ENCODE data around the gene FMO5. TPM values are rescaled to one million over a fixed set of nuclear protein-coding genes. Genes with fewer than 3 reads are reported as not detected.
"Not testable (repeated sequence)": the region's sequence is repeated elsewhere in the genome, so short reads cannot be mapped to it uniquely, and the experiment has no call there.

The FMO5 gene
- total RNA-seq, 1 donor from 2014 or later, result 8.2 TPM

GRCh38 chr1:147211577-147211976, 13.6 kb downstream of the FMO5 start:
- ATAC-seq, result no peak
- DNase-seq (ENCODE audit: missing footprints), result no peak
- intact Hi-C loops (cut with DNase I), result no loop called here

GRCh38 chr1:147210987-147211386, 14.2 kb downstream of the FMO5 start:
- intact Hi-C loops (cut with DNase I), result no loop called here
- ATAC-seq (no peak), DNase-seq (ENCODE audit: missing footprints) (no peak)

DNA sequence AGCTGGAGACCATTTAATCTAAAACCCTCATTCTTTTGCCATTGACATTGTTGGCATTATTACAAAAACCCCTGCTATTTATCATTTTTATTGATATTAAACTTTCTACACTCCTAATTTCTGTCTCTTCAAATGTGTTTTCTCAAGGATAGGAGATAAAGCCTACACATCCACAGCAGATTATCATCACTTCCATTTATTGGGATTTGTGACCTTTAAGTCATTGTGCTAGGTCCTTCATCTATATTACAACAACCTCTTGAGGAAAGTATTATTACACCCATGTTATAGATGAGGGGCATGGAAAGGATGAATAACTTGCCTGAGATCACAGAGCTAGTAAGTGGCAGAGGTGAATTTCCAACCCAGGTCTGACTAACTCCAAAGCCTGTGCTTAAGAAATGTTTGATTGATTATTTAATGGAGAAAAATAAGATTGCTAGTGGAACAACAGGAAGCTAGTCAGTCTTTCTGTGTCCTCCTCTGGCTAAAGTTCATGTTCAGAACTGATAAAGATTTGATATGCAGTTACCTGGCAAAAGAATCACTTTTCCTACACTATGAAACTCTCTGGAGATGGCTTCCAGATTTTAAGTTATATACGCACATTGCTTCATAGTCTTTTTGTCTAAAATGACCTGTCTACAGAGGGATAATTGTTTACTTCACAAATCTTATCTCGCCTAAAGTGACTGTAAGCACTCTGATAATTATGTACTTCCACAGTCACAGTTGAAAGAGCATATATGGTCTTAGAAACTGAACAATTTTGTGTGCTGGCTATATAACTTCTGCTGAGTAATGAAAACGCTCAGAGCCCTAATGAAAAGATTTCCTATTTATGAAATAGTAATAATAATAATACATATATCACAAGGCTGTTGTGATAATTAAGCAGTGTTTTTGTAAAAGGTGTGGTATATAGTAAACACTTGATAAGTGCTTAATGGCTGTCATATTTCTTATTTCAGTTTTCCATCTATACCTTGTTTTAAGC, 15.0 kb downstream of the FMO5 start:
- intact Hi-C loops (cut with DNase I), result no loop called here
- ATAC-seq (no peak), DNase-seq (ENCODE audit: missing footprints) (no peak)

DNA sequence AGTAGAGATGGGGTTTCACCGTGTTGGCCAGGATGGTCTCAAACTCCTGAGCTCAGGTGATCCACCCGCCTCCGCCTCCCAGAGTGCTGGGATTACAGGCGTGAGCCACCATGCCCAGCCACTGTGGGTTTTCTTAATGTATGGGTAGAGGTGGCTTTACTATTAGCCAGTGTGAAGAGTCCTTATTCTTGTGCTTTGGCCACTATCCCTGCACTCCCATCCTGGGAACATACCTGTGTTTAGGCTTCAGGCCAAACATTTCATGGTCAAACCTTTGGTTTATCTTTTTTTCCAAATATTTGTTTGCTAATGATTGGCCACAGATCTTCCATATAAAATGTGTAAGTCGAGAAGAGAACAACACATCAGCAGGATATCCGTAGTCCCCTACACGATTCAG, 16.5 kb downstream of the FMO5 start:
- ATAC-seq, result no peak
- intact Hi-C loops (cut with DNase I), result no loop called here
- no peak for DNase-seq (ENCODE audit: missing footprints)

DNA sequence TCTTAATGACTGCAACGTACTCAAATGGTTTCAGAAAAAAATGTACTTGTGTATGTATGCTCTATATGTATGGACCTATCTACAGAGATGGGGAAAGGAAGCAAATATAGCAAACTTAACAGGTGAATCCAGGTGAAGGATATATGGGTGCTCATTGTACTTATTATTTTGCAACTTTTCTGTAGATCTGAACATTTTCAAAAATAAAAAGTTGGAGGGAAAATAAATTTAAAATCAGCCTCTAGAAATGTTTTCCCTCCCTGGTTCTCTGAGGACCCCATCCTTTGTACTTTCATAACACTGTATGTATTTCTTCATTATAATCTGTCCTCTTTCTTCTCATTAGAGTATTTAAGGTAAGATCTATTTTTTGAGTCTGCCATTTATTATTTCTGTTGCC, 17.9 kb downstream of the FMO5 start:
- intact Hi-C loops (cut with DNase I), result no loop called here
- ATAC-seq (no peak), DNase-seq (ENCODE audit: missing footprints) (no peak)

DNA sequence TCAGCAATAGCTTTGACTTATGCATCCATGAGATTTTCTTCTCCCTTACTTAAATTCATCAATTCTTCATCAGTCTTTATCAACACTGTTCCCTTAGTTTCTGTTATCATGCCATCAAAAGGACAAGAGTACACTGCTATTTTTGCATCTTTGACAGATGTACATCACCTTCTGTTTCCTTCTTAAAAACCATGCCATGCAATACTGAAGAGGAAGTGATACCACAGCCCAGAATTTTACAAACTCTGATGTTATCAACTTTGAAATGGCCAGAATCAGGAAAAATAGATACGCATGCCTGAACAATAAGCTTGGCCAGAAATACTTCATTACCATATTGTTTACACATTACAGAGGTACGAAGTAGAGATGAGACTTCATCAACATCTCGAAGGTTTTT, 21.1 kb downstream of the FMO5 start:
- intact Hi-C loops (cut with DNase I), result no loop called here
- ATAC-seq (no peak), DNase-seq (ENCODE audit: missing footprints) (no peak)

- ATAC-seq, result no peak
- intact Hi-C loops (cut with DNase I), result no loop called here
- no peak for DNase-seq (ENCODE audit: missing footprints)
These were observed 22.6 kb downstream of the FMO5 start for GRCh38 chr1:147202576-147202975.

DNA sequence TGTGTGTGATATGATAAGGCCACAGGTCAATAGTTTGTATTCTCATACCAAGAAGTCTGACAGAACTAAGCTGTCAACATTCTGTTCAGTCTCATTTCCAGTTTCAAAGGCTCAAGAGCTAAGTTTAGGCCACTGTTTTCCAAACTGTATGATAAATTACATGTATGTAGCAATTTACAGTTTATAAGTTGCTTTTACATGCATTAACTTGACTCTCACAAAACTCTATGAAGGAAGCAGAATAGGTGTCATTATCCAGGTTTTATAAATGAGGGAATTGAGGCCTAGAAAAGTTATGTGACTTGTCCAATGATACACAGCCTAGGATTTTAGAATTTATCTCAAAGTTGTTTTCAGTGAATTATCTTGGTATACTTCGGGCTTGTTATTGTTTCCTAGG, 23.4 kb downstream of the FMO5 start:
- no peak for ATAC-seq
- DNase-seq (ENCODE audit: missing footprints), result no peak
- intact Hi-C loops (cut with DNase I), result no loop called here

DNA sequence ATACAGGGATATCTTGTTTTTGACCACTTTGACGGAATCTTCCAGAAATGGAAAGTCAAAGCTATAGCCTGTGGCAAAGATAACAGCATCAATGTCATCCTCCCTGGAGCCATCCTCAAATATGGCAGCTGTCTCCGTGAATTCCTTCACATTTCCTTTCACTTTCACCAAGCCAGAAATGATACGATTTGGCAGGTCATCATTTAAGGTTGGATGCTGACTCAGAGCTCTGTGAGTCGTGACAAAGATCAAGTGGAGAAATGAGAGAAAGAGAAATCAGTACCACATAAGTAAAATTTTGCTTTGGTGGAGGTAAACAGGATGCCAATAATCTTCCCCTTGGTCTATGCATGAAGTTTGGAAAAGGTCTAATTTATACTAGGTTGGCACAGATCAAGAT, 23.9 kb downstream of the FMO5 start:
- no peak for DNase-seq (ENCODE audit: missing footprints)
- intact Hi-C loops (cut with DNase I), result no loop called here
- ATAC-seq, result no peak

GRCh38 chr1:147197324-147197723, 27.8 kb downstream of the FMO5 start:
- intact Hi-C loops (cut with DNase I); DNase-seq (ENCODE audit: missing footprints); ATAC-seq: not testable (repeated sequence)

DNA sequence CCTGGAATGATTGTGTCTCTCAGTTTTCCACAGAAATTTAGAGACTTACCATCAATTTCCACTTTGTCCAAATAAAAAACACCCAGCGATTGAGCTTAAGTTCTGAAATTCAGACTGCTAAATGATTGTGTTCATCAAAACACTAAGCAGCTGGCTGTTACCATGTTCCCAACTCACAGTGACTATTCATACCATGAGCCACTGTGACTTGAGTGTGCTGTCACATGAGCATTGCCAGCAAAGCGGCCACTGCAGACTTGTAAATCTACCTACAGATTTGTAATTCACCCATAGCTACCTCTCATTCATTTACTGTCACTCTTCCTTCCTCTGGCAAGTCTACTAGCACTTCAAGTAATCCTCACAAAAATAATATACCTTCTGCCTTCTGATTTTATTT, 35.6 kb downstream of the FMO5 start:
- DNase-seq (ENCODE audit: missing footprints) (no peak), ATAC-seq (no peak)
- intact Hi-C loops (cut with DNase I), result no loop called here

DNA sequence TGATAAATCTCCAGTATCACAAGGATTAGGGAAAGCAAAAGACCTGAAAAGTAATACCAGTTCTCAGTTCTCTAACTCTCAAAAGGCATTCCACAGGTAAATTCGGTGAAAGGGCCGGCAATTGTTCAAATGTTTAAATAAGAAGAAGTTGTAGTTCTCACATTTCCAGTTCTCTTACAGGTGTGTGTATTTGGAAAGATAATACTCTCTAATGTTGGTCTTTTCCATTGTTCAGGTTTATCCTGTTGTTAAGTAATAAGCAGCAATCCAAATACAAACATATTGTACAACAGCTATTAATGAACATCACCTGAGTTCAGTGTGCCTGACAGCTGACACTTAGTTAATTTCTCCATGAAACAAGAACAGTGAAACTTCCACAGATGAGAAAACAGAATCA, 39.7 kb downstream of the FMO5 start:
- intact Hi-C loops (cut with DNase I), result no loop called here
- ATAC-seq (no peak), DNase-seq (ENCODE audit: missing footprints) (no peak)

DNA sequence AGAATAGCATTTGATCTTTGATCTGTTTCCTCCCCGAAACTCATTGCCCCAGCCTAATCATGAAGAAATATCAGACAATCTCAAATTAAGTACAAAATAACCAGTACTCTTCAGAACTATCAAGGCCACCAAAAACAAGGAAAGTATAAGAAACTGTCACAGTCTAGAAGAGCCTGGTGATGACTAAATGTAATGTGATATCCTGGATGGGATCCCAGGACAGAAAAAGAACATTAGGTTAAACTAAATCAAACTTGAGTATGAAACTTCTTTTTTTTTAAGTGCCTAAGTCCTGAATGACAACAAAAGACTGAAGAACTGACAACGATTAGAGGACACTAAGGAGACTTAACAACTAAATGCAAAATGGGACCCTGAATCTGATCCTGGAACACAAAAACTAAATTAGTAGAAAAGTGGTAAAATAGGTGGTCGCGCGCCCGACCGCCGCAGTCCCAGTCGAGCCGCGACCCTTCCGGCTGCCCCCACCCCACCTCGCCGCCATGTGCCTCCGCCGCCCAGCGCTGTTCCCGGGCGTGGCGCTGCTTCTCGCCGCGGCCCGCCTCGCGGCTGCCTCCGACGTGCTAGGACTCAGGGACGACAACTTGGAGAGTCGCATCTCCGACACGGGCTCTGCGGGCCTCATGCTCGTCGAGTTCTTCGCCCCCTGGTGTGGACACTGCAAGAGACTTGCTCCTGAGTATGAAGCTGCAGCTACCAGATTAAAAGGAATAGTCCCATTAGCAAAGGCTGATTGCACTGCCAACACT, 47.3 kb downstream of the FMO5 start:
- no peak for ATAC-seq
- intact Hi-C loops (cut with DNase I), result no loop called here
- DNase-seq (ENCODE audit: missing footprints), result peak; percentile 44

- DNase-seq (ENCODE audit: missing footprints) (peak; percentile 98), ATAC-seq (peak; percentile 98)
- intact Hi-C loops (cut with DNase I), result loop anchor here (1.0 to 5.0 kb wide), 2 partner anchors 55 to 71 kb away; partner anchors contain the start of gene FMO5
These were observed 52.7 kb downstream of the FMO5 start, which contains the start of gene PRKAB2 for GRCh38 chr1:147172168-147173016. Gene PRKAB2 (minus strand): TSS chr1:147172470. CDS start chr1:147172144, 326 bp downstream.

DNA sequence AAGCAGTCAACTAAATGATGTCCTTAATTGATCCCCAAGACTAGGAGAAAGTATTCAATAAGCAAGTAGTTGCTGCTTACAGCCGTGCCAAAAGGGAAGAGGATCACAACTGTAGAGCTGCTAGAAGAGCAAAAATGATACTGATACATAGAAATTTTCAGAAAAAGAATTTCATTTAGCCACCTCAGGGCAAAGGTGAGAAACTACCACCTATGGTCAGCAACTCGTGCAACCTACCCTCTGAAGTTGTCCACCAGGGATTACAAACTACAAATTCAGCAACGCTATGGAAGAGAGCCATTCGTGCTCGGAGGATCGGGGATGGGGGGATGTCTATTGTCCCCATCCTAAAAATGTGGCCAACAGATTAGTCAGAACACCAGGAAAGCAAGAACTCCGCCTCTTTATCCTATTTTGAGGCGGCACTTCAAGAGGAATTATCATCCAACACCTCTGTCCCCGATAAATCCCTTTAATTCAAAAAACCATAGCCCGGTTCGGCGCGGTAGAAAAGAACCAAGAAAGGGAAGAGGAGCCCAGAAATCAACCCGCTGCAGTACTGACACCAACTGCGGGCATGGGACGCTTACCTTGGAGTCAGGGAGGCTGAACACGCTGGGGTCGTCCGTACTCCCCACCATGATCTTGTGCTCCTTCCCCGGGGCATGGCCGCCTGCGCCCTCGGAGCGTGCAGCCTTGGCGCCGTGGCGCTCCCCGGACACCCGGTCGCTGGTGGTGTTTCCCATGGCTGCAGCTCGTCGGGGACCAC, 53.6 kb downstream of the FMO5 start:
- intact Hi-C loops (cut with DNase I), result loop anchor here (1.0 to 5.0 kb wide), 2 partner anchors 56 to 72 kb away; partner anchors contain the start of gene FMO5
- no peak for DNase-seq (ENCODE audit: missing footprints)
- ATAC-seq, result no peak

- intact Hi-C loops (cut with DNase I), result loop anchor here (5.0 kb wide), 1 partner anchor 57 kb away; the partner anchor contains the start of gene FMO5
- no peak for ATAC-seq
- no peak for DNase-seq (ENCODE audit: missing footprints)
These were observed 55.1 kb downstream of the FMO5 start for GRCh38 chr1:147169840-147170674.

GRCh38 chr1:147169171-147169570, 56.0 kb downstream of the FMO5 start:
- intact Hi-C loops (cut with DNase I), result no loop called here
- no peak for ATAC-seq
- no peak for DNase-seq (ENCODE audit: missing footprints)

All from Right ventricle myocardium inferior (tissue), 1 donor.